GM19467 (cell line): ENCODE data around the gene WDR82.

Source experiments
- ATAC-seq: cut with Tn5 transposase; IDR thresholded peaks from one replicate; pipeline ENCODE4 v1.9.1; 2021; ENCODE audit warnings: mild to moderate bottlenecking, moderate library complexity; ENCODE audit not compliant: unreplicated experiment

Gene WDR82

GRCh38 chr3:52257911-52258310 is 20.5 kb downstream of the WDR82 start:
- no peak for ATAC-seq

- ATAC-seq, result no peak
These were observed 21.8 kb downstream of the WDR82 start for GRCh38 chr3:52256622-52257021.

- ATAC-seq, result no peak
These were observed 22.3 kb downstream of the WDR82 start for GRCh38 chr3:52256159-52256558.

- no peak for ATAC-seq
These were observed 23.8 kb downstream of the WDR82 start for GRCh38 chr3:52254608-52255007.

GRCh38 chr3:52253314-52254304 is 24.8 kb downstream of the WDR82 start:
- ATAC-seq, result peak; percentile 86

- ATAC-seq, result no peak
These were observed 28.3 kb downstream of the WDR82 start for GRCh38 chr3:52250122-52250521.

- no peak for ATAC-seq
These were observed 28.8 kb downstream of the WDR82 start for GRCh38 chr3:52249683-52250082.

- no peak for ATAC-seq
These were observed 29.5 kb downstream of the WDR82 start for GRCh38 chr3:52248816-52249547.

GRCh38 chr3:52248165-52248541 is 30.3 kb downstream of the WDR82 start:
- ATAC-seq, result no peak

GRCh38 chr3:52247409-52248164 is 30.9 kb downstream of the WDR82 start:
- no peak for ATAC-seq

GRCh38 chr3:52246728-52247408 is 31.6 kb downstream of the WDR82 start:
- no peak for ATAC-seq

GRCh38 chr3:52246264-52246620 is 32.2 kb downstream of the WDR82 start:
- no peak for ATAC-seq

GRCh38 chr3:52245322-52246263 is 32.9 kb downstream of the WDR82 start, which contains the start of gene PPM1M:
TSS of gene PPM1M (plus strand) at chr3:52245759. CDS start at chr3:52245825, 66 bp downstream.
- ATAC-seq, result peak; percentile 32

- ATAC-seq, result no peak
These were observed 34.4 kb downstream of the WDR82 start for GRCh38 chr3:52243791-52244628.

- ATAC-seq, result no peak
These were observed 36.4 kb downstream of the WDR82 start for GRCh38 chr3:52242039-52242438.

- no peak for ATAC-seq
These were observed 37.5 kb downstream of the WDR82 start for GRCh38 chr3:52240886-52241370.

- no peak for ATAC-seq
These were observed 38.2 kb downstream of the WDR82 start for GRCh38 chr3:52240059-52240885.
